Measurements from ENCODE around the gene MESD. TPM values are rescaled to one million over a fixed set of nuclear protein-coding genes. Genes with fewer than 3 reads are reported as not detected.

MESD gene
- total and polyA plus RNA-seq, 2 of the 4 experiments (the other 2 are of a cell fraction), result 10.0 to 14.0 TPM

- H2BK5ac ChIP-seq (ENCODE audit: low read depth, low read length, poor library complexity, severe bottlenecking), result no peak overlapping the region
- H3K27ac ChIP-seq (ENCODE audit: insufficient read depth, low read length), result no peak overlapping the region
- H3K14ac ChIP-seq (replicated peaks; ENCODE audit: low read depth, low read length), result no peak overlapping the region
- no peak overlapping the region for H3K4me3 ChIP-seq (ENCODE audit: insufficient read depth, low read depth, low read length)
- no peak overlapping the region for H4K8ac ChIP-seq (ENCODE audit: low read depth in 2 of 2, low read length in 2 of 2)
- no peaks in the 10 kb centered on the region for H3K4me1 ChIP-seq (ENCODE audit: control insufficient read depth, insufficient read depth, low read length)
- CTCF ChIA-PET, result no interaction called here
- H4K20me1 ChIP-seq (ENCODE audit: insufficient read depth, low read length), result peaks cover 30% of the 10 kb centered on the region; the same call in 1 of the 2 replicates
- no peak overlapping the region for H3K9ac ChIP-seq (ENCODE audit: low read depth, low read length)
- H3K23ac ChIP-seq (ENCODE audit: low read depth, low read length), result no peak overlapping the region
- no peaks in the 10 kb centered on the region for H3K27me3 ChIP-seq (ENCODE audit: control insufficient read depth, insufficient read depth, low read length)
- TF ChIP-seq RFX5 (IDR thresholded peaks at IDR 0.05; ENCODE audit: low read depth, low read length) (no peak), CTCF (conservative IDR thresholded peaks at IDR 0.05; ENCODE audit: low read depth, low read length) (no peak), SMC3 (IDR thresholded peaks at IDR 0.05; ENCODE audit: low read depth, low read length) (no peak), FOS (IDR thresholded peaks at IDR 0.05; ENCODE audit: low read depth, low read length) (no peak), BHLHE40 (IDR thresholded peaks at IDR 0.05; ENCODE audit: low read depth, low read length) (no peak), MAZ (IDR thresholded peaks at IDR 0.05; ENCODE audit: borderline replicate concordance, low read depth, low read length) (no peak), POLR2A (IDR thresholded peaks at IDR 0.05; ENCODE audit: low read depth, low read length) (no peak; the same call in 1 of the 2 replicates), MAFK (IDR thresholded peaks at IDR 0.05; ENCODE audit: low read depth, low read length) (no peak)
- H4K5ac ChIP-seq (ENCODE audit: low read depth, low read length), result no peak overlapping the region
- H3K18ac ChIP-seq (ENCODE audit: low read depth, low read length), result no peak overlapping the region
- no peak overlapping the region for H2BK120ac ChIP-seq (ENCODE audit: low read depth, low read length)
- H3K9me3 ChIP-seq (ENCODE audit: control insufficient read depth, insufficient read depth, low read length), result no peaks in the 10 kb centered on the region
- no peak overlapping the region for H4K91ac ChIP-seq (ENCODE audit: insufficient read depth, low read depth, low read length)
- no peak overlapping the region for H2BK20ac ChIP-seq (ENCODE audit: low read depth, low read length)
- POLR2A ChIA-PET (ENCODE audit: unreplicated experiment), result no interaction called here
- no peaks in the 10 kb centered on the region for H3K79me1 ChIP-seq (ENCODE audit: low read depth in 1 of 2, low read length in 2 of 2)
- H3K36me3 ChIP-seq (ENCODE audit: control insufficient read depth, insufficient read depth, low read length), result peaks cover 77% of the 10 kb centered on the region
- intact Hi-C loops (cut with micrococcal nuclease), result no loop called here
- no peak overlapping the region for H2AFZ ChIP-seq (replicated peaks; ENCODE audit: low read length, poor library complexity)
- BruUV-seq (replicated peaks), result no TSS peak
- H2AK5ac ChIP-seq (ENCODE audit: low read depth, low read length), result no peak overlapping the region
- H2AK9ac ChIP-seq (replicated peaks; ENCODE audit: low read depth, low read length, poor library complexity), result no peak overlapping the region
- H3K4ac ChIP-seq (ENCODE audit: low read depth, low read length), result no peak overlapping the region
- in situ Hi-C loops (cut with MboI; ENCODE audit: low sequenced_read_pairs), result no loop called here
- no peak overlapping the region for H2BK15ac ChIP-seq (ENCODE audit: low read depth, low read length)
- WGBS, 2 experiments (ENCODE audit: extremely low coverage in 2 of 2, insufficient read length in 1 of 2), result no CpG with 5 or more reads among the region's 5 CpGs
- H3K56ac ChIP-seq (ENCODE audit: extremely low read depth, insufficient read depth, low read length), result no peak overlapping the region
- DNase-seq (no peak), ATAC-seq (ENCODE audit: low read depth) (no peak; the same call in 1 of the 2 replicates)
- H3K9me1 ChIP-seq (ENCODE audit: insufficient read depth, low read length), result peaks cover 13% of the 10 kb centered on the region
- no peak overlapping the region for H3K4me2 ChIP-seq (ENCODE audit: low read depth, low read length)
- dilution Hi-C loops (cut with HindIII; ENCODE audit: low sequenced_read_pairs, unreplicated experiment), result no loop called here
Observed at GRCh38 chr15:80920271-80920699, 69.3 kb downstream of the MESD start.

All from IMR-90 (cell line).